RPMI8226 (cell line): ENCODE data around the gene CDK5R1.

Source experiments
- DNase-seq: peaks from one replicate; pipeline ENCODE4 v3.0.0-alpha.2; 2015

Gene CDK5R1

GRCh38 chr17:32475258-32475657, 11.5 kb upstream of the CDK5R1 start:
- DNase-seq = no peak

DNA sequence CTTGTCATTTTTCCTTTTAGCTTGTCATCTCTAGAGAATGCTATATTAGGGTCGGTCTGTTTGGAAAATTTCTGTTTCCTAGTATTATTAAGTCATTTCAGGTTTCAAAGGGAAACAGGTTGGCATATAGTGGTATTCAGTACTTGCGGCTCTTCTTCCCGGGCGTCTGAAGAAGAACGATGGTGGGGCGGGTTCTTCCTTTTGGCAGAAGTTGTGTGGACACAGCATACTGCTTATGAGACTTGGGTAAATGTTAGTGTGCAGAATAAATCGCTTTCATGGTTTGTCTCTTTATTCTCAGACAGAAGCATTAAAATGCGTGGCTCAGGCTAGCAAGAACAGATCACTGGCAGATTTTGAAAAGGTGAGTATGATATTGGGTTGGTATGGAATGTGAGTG, 9.6 kb upstream of the CDK5R1 start:
- no peak for DNase-seq

GRCh38 chr17:32479074-32479617, 7.6 kb upstream of the CDK5R1 start:
- DNase-seq = no peak

DNA sequence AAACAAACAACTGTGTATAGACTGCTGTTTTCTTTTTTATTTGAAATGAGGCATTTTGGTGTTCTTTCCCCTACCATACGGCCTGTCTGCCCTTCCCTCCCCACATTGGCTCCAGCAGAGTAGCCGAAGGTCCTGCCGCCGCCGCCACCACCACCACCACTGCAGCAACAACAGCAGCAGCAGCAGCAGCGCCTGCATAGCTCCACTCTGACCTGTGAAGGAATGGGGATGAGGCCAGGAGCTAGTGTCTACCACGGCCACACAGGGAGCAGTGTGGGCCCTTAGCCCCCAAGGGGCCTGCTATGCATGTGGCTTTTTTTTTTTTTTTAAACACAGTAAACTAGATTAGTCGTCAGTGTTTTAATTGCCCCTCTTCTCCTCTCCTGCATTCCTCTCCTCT, 5.6 kb upstream of the CDK5R1 start:
- DNase-seq = no peak

GRCh38 chr17:32482568-32483320, 4.0 kb upstream of the CDK5R1 start:
- DNase-seq = peak; percentile 82

- peak; percentile 73 for DNase-seq
Measured at GRCh38 chr17:32483451-32484019, 3.3 kb upstream of the CDK5R1 start.

- no peak for DNase-seq
Measured at GRCh38 chr17:32484041-32484461, 2.7 kb upstream of the CDK5R1 start.

DNA sequence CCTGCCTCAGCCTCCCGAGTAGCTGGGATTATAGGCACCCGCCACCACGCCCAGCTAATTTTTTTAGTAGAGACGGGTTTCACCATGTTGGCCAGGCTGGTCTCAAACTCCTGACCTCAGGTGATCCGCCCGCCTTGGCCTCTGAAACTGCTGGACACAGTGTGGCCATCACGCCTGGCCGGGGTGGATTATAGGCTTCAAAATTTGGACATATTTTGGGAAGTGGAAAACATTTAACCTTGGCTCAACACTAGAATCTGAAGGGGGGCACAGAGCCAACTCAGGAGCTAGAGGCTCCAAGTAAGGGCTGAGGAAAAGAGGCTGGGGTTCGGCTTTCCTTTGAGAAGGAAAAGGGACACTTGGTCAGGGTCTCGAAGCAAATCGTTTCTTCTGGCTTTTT, 2.2 kb upstream of the CDK5R1 start:
- no peak for DNase-seq

DNA sequence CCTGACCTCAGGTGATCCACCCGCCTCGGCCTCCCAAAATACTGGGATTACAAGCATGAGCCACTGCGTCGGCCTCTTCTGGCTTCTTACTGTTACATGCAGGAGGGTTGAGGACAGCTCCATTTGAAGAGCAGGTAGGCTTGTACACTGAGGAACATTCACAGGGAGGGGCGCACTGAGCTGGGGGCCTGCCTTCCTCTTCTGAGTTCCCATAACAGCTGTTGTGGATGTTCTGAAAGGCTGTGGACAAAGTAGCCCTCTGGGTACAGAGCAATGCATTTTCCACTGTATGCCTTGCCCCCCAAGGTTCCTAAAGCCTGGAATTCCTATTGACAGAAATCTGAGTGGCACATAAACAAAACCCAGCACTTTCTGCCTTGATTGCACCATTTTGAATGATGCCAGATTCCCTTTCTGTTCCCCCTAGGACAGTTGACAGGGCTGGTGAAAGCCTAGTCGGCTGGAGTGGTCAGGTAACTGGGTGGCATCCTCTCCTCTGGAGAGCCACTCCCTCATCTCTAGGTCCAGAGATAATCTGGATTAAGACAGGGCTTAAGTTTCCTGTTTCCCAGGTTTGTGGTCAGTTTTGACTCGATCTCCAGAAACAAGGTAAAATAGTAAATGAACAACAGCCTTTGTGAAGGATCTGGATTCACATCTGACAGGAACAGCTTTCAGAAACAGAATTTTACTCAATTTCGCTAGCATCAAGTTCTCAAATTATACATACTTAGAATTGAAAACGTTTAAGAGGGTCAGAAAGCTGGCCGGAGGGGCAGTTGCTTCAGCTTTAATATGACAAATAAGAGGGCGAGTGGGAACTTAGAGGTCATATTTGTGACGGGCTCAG, 1.3 kb upstream of the CDK5R1 start:
- no peak for DNase-seq

- DNase-seq = peak; percentile 87
Measured at GRCh38 chr17:32486111-32486700, 587 bp upstream of the CDK5R1 start.

GRCh38 chr17:32487473-32488176, 832 bp downstream of the CDK5R1 start:
- peak; percentile 29 for DNase-seq

DNA sequence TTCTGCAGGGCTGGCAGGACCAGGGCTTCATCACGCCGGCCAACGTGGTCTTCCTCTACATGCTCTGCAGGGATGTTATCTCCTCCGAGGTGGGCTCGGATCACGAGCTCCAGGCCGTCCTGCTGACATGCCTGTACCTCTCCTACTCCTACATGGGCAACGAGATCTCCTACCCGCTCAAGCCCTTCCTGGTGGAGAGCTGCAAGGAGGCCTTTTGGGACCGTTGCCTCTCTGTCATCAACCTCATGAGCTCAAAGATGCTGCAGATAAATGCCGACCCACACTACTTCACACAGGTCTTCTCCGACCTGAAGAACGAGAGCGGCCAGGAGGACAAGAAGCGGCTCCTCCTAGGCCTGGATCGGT, 1.4 kb downstream of the CDK5R1 start:
- no peak for DNase-seq

- DNase-seq = no peak
Measured at GRCh38 chr17:32488604-32489180, 1.9 kb downstream of the CDK5R1 start.

GRCh38 chr17:32489320-32490100, 2.7 kb downstream of the CDK5R1 start:
- no peak for DNase-seq

DNA sequence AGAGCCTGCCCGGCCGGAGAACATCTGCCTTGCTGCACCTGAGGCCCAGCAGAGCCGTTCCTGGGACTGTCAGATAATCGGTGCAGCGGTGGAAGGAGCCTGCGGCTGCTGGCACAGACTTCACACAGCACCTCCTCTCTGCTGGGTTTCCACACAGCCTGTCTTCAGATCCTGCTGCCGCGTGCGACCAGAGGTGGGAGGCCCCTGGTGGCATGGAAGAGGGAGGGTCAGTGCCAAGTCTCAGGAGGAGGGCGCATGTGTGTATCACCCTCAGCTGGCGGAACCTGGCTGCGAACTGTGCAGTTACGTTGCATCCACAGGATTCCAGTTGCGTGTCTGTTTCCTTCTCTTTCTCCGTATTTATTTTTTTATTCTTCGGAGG, 3.3 kb downstream of the CDK5R1 start:
- DNase-seq = no peak

GRCh38 chr17:32491371-32492263, 4.8 kb downstream of the CDK5R1 start:
- no peak for DNase-seq

DNA sequence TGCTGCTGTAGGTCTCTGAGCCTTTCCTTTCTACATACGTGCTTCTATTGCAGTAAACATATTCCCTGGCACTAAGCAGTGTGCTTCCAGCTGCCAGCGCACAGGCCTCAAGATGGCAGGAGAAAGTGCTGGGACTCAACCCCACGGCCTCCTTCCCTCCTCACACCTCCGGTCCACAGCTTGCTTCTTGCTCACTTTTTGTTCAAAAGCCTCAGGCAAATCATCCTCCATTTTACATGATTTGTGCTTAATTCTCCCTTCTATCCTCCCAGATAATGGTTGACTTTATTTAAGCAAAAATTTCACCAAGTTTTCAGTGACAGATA, 5.4 kb downstream of the CDK5R1 start:
- DNase-seq = no peak

- DNase-seq = no peak
Measured at GRCh38 chr17:32492648-32493289, 6.0 kb downstream of the CDK5R1 start.

- no peak for DNase-seq
Measured at GRCh38 chr17:32493571-32493970, 6.8 kb downstream of the CDK5R1 start.

DNA sequence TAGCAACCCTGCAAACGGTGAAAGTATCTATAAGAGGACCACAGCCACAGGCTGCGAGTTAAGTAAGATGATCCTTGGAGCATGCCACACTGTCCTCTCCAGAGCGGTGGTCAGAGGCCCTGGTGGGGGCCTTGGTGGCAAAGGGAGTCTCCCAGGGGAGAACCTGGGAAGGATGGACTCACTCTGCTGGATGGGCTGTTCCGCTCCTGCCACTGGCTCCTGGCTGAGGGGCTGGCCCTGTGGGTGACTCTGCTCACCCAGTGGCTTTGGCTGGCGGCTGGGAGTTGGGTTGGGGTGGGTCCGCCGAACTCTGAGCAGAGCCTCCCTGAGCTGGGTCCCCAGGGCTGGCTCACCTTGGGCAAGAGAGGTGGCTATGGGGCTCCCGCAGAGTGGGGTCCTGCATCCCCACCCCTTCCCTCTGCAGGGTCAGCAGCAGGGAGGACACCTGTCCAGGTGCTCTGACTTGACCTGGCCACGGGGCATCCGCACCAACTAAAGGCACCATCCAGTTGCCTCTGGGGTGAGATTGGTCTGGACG, 7.3 kb downstream of the CDK5R1 start:
- no peak for DNase-seq
